ENCODE results near the gene PDE5A.
"Not testable (repeated sequence)": the region's sequence is repeated elsewhere in the genome, so short reads cannot be mapped to it uniquely, and the experiment has no call there.

PDE5A gene

DNA sequence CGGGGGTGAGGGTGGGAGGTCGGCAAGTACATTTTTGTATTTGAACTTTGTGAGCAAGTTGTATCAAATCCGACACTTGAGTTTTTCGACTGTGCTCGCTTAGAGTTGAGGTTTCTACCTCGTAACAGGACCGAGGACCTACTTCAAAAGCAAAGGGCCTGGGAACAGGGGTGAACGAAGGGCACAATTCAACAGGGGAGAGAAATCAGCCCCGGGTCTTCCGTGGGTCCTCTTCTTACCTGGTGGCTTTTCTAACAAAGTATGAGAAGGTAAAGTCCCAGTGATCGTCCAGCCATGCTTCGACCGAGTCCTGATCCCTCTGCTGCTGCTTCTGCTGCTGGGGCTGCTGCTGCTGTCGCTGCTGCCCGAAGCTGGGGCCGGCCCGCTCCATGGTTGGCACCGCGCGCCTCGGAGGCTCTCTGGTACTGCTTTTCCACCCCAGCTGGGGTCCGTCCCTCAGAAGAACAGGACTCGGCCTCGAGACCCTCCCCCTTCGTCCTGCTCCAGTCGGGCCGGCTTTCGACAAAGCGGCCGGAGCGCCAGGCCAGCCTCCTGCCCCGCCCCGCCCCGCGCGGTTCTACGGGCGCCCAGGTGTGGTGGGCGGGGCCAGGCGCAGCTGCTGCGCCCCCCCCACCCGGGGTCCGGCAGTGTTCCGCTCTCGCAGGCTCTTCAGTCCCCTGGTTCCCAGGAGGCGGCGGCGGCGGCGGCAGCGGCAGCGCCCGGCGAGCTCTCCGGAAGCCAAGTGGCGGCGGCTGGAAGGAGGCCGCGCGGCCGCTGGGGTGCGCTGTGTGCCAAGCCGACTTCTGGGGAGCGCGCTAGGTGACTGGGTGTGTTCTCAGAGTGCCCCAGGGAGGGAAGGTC lies at the start of gene PDE5A:
Gene PDE5A (minus strand): TSS at position 524 of the 861 bp plus-strand sequence. CDS start 133 bp downstream, at position 391.
- DNase-seq (ENCODE audit: low read depth): peak; percentile 60

GRCh38 chr4:119676101-119676500 lies 47.5 kb upstream of the PDE5A start:
- DNase-seq (ENCODE audit: low read depth): no peak

GRCh38 chr4:119675391-119675790 lies 46.8 kb upstream of the PDE5A start:
- DNase-seq (ENCODE audit: low read depth): no peak

DNA sequence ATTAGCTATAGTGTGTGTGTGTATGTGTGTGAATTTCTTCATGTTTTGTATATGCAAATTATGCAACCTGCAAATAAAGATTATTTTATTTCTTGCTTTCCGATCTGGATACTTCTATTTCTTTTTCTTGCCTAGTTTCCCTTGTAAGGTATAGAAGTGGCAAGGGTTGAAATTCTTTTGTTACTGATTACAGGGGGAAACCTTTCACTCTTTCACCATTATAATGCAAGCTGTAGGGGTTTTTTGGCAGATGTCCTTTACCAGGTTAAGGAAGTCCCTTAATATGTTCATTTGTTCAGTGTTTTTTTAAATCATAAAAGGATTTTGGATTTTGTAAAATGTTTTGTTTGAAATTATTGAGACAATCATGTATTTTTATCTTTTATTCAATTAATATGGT lies 44.3 kb upstream of the PDE5A start:
- DNase-seq (ENCODE audit: low read depth): no peak

GRCh38 chr4:119672086-119672485 lies 43.5 kb upstream of the PDE5A start:
- no peak for DNase-seq (ENCODE audit: low read depth)

DNA sequence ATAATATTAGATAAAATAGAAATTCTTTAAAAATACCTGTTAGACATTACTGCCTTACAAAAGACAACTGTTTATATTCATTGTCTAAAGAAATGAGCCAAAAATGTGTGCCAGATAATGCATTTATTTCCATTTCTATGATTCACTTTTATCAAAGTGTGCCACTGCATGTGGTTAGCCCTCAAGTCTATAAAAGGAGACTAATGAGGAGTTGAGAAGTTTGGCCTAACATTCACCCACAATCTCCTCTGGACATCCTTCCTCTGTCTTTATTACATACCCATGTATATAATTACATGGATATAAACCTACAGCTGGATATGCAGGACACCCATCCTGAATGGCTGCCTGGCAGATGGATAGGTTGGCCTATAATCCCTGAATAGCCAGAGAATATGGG lies 42.6 kb upstream of the PDE5A start:
- no peak for DNase-seq (ENCODE audit: low read depth)

GRCh38 chr4:119667802-119668201 lies 39.2 kb upstream of the PDE5A start:
- no peak for DNase-seq (ENCODE audit: low read depth)

DNA sequence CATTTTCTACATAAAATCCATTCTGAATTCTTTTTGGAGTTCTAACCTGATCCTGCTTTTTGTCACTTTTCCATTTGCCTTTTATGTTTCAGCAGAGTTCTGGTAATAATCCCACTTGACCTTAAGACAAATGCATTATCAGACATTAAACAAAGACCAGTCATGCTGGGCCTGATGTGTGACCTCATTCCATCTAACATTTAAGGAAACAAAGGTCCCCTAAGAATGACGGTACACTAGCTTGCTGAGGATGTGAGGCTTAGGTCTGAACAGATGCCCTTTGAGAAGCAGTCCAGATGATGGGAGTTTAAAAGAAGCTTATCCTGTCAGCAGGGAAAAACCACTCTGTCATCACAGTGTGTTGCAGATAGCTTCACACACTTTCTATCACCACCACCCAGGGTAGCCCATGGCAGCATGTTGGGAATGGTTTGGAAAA lies 38.1 kb upstream of the PDE5A start:
- no peak for DNase-seq (ENCODE audit: low read depth)

DNA sequence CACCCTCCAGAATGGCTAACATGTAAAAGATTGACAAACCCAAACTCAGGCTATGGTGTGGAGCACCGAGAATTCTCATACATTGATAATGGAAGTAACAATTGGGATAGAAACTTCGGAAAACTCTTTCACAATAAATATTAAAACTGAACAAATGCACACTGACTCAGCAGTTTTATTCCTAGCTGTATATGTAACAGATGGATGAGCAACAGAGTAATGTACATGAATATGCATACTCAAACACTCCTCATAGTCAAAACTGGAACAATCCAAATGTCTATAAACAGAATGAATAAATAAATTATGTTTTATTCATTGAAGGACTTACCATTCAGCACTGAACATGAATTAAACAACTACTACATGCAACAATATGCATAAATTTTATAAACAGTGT lies 37.1 kb upstream of the PDE5A start:
- no peak for DNase-seq (ENCODE audit: low read depth)

DNA sequence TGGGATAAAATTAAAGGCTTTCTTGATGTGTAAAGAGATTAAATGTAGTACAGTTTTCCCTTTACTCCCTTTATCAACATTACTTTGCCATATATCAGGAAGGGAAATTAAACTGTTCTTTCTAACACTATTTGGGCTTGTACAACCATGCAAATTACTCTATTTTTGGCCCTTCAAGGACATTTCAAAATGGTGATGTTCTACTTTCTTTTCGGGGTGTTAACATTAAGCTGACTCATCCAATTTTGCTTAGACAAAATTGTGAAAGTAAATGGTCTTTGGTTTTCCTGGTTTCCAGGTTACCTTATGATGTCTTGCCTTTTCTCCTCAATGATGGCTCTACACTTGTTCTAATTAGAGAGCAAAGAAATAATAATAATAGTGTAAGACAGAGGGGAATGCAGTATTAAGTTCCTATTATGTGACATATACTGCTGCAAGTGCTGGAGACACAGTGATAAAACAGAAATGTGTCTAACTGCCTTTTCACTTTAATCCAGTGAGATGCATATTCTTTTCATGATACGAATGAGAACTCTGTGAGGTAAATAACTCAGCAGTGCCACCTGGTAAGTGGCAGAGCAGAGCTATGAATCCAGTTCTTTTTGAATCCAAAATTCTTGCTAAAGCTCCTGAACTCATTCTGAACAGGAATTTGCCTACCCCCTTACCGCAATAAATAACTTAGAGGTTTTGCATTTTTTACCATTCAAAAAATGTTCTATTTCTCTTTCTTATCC lies 35.7 kb upstream of the PDE5A start:
- DNase-seq (ENCODE audit: low read depth): no peak

DNA sequence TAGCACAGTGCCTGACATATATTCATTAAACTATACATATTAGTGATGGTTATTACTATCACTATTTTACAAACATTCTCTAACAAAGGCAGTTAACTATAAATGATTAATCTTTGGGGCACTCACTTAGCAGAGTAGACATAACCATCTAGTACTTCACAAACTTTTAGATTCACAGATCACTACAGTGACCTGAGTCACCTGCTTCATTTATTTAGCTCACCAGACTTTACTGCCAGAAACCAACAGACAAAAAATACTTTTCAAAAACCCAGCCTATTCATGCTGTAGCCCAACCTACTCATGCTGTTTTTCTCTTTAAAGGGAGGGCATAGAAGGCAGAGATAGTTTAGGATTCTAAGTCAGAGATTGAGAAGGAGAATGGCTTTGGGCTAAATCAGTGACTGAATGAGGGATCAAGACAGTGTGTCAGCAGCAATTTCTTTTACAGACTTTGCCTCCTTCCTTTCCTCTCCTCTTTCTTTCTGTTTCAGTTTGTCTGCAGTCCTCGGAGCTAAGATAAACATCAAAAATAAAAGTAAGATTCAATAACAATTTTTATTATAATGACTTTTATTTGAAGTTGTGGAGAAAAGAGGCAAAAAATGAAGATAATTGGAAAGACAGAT lies 34.7 kb upstream of the PDE5A start:
- DNase-seq (ENCODE audit: low read depth): no peak

- not testable (repeated sequence) for DNase-seq (ENCODE audit: low read depth)
Measured at GRCh38 chr4:119662612-119663011, 34.0 kb upstream of the PDE5A start.

GRCh38 chr4:119661231-119661630 lies 32.6 kb upstream of the PDE5A start:
- DNase-seq (ENCODE audit: low read depth): no peak

GRCh38 chr4:119659576-119659975 lies 31.0 kb upstream of the PDE5A start:
- no peak for DNase-seq (ENCODE audit: low read depth)

DNA sequence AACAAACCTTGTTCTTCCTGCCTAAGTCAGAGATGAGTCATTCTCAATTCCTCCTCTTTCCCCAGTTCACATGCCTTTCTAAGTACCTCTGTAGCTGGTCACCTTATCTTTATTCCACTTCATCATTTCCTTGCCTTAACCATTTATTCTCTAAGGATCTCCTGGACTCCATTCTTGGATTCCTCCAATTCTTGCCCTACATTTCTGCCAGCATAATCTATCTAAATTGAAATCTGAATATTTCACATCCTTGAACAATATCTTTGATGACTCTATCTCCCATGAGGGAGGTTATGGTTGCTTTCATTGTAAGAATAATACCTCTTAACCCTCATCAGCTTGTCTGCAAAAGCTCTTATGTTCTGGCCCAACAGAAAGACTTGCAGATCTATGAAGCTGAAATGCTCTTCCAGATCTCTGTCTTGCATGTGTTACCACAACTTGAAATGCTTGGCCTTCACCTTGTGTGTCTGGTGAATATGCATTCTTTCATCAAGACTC lies 28.6 kb upstream of the PDE5A start:
- DNase-seq (ENCODE audit: low read depth): no peak

DNA sequence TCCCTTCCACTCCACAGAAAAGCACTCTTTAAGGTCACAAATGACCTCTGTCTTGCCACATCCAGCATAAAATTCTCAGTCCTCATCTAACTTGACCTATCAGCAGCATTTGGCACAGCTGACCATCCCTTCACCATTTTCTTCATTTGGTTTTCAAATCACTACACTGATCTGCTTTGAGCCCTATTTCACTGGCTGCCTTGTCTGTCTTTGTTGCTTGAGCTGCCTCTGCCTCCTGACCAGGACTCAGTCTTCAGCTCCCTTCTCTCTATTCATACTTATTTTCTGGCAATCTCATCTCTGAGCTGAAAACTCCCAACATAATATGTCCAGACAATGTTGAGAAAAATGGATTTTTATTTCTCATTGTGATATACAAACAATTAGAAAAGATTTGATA lies 27.7 kb upstream of the PDE5A start:
- DNase-seq (ENCODE audit: low read depth): no peak

DNA sequence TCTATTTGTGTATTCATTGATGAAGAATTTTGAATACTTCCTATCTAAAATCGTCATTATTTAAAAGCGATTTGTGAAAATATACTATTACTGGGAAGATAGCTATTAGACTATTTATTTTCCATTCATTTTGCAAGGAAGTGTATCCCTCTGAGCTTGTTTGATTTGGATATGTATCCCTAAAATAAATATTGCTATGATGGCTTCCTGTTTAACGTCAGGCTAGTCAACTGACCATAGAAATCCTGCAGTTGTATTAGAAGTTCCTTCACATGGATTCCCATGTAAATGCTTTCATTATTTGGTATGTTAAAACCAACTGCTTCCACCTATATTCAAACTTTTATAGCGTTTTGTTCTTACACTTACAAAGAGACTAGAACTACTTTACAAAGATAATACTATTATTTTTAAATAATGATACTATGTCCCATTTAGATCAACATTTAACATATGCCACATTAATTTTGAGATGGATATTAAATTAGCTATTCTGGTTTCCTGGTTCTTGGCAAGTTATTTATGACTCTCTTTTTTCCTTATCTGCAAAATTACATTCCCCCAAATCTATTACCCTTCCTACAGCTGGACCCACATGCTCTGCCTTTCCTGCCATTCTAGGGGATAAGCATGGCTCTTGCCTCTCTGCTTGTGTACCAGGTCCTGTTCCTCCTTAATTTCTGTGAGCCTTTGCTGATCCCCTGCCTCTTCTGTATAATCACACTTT lies 26.7 kb upstream of the PDE5A start:
- DNase-seq (ENCODE audit: low read depth): no peak

- no peak for DNase-seq (ENCODE audit: low read depth)
Measured at GRCh38 chr4:119653990-119654389, 25.4 kb upstream of the PDE5A start.

- DNase-seq (ENCODE audit: low read depth): no peak
Measured at GRCh38 chr4:119652998-119653397, 24.4 kb upstream of the PDE5A start.

- DNase-seq (ENCODE audit: low read depth): no peak
Measured at GRCh38 chr4:119648398-119648797, 19.8 kb upstream of the PDE5A start.

GRCh38 chr4:119647558-119647957 lies 19.0 kb upstream of the PDE5A start:
- no peak for DNase-seq (ENCODE audit: low read depth)
